ENCODE data around the gene OLAH. TPM values are rescaled to one million over a fixed set of nuclear protein-coding genes. Genes with fewer than 3 reads are reported as not detected.

Gene OLAH
- total and polyA plus RNA-seq, 3 experiments from 2014 or later, result not detected

DNA sequence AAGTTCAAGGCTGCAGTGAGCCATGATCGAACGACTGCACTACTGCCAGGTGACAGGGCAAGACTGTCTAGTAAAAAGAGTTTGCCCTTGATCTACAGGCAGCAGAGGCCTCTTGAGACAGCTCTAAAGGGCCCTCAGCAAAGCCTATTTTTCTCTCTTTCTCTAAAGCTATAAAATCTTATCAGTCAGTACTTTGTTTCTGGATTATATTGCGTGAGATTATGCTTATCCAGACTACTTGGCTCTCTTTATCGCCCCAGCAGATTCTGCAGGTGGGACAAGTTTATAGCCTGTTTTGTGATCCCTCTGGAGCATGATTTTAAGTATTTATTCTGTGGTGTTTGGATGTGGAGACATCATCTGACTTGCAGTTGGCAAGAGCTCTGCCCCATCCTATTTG is 56.1 kb downstream of the OLAH start:
- H3K27me3 Mint-ChIP-seq, result peaks cover 0 to 2% of the 10 kb centered on the region in 2 donors
- H3K27ac Mint-ChIP-seq, result peak overlapping the region; percentile 12 to 96 (median 75)
- DNase-seq, result no peak
- H3K4me1 Mint-ChIP-seq, result peaks cover 27 to 55% (median 45%) of the 10 kb centered on the region in 3 donors
- peaks cover 0 to 58% (median 5%) of the 10 kb centered on the region in 3 donors for H3K36me3 Mint-ChIP-seq
- H3K27me3 ChIP-seq (ENCODE audit: insufficient read depth, low read length, poor library complexity, severe bottlenecking), result no peaks in the 10 kb centered on the region
- H3K36me3 ChIP-seq (ENCODE audit: insufficient read depth, low read length), result peaks cover 15% of the 10 kb centered on the region
- no peaks in the 10 kb centered on the region for H3K9me3 Mint-ChIP-seq
- ChIA-PET POLR2A (interaction anchor here (0.7 kb wide), 1 partner anchor 273 kb away, joined by 4 read pairs; no protein-coding TSS in a partner anchor), CTCF (interaction anchor here (1.7 kb wide), 1 partner anchor 9 kb away, joined by 6 read pairs; no protein-coding TSS in a partner anchor)
- H3K4me3 Mint-ChIP-seq, result peak overlapping the region in 6 of 7 donors; percentile 15 to 92 (median 29)
- H3K4me1 ChIP-seq (ENCODE audit: insufficient read depth, low read length), result peaks cover 18% of the 10 kb centered on the region
- no peak overlapping the region for H3K4me3 ChIP-seq (ENCODE audit: low read length)
- no peaks in the 10 kb centered on the region for H3K9me3 ChIP-seq (ENCODE audit: low read length)
- no peak overlapping the region for H3K27ac ChIP-seq (ENCODE audit: low read depth, low read length)

DNA sequence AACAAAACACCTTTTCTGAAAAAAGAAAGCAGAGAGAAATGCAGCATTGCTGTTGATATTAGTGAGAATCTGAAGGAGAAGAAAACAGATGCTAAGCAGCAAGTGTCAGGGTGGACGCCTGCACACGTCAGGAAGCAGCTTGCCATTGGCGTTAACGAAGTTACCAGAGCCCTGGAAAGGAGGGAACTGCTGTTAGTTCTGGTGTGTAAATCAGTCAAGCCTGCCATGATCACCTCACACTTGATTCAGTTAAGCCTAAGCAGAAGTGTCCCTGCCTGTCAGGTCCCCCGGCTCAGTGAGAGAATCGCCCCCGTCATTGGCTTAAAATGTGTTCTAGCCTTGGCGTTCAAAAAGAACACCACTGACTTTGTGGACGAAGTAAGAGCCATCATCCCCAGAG is 59.8 kb downstream of the OLAH start:
- Mint-ChIP-seq H3K27me3 (no peaks in the 10 kb centered on the region), H3K36me3 (peaks cover 4 to 75% (median 8%) of the 10 kb centered on the region in 3 donors), H3K27ac (peak overlapping the region in 1 of 8 donors; percentile 33), H3K4me3 (no peak overlapping the region), H3K4me1 (peaks cover 19 to 33% (median 30%) of the 10 kb centered on the region in 3 donors), H3K9me3 (no peaks in the 10 kb centered on the region)
- POLR2A ChIA-PET, result no interaction called here
- CTCF ChIA-PET, result interaction anchor here (1.3 kb wide), 1 partner anchor 10 kb away, joined by 3 read pairs; no protein-coding TSS in a partner anchor
- peaks cover 16% of the 10 kb centered on the region for H3K36me3 ChIP-seq (ENCODE audit: insufficient read depth, low read length)
- no peak overlapping the region for H3K27ac ChIP-seq (ENCODE audit: low read depth, low read length)
- H3K27me3 ChIP-seq (ENCODE audit: insufficient read depth, low read length, poor library complexity, severe bottlenecking), result no peaks in the 10 kb centered on the region
- no peak overlapping the region for H3K4me3 ChIP-seq (ENCODE audit: low read length)
- peaks cover 9% of the 10 kb centered on the region for H3K4me1 ChIP-seq (ENCODE audit: insufficient read depth, low read length)
- no peak for DNase-seq
- H3K9me3 ChIP-seq (ENCODE audit: low read length), result no peaks in the 10 kb centered on the region

DNA sequence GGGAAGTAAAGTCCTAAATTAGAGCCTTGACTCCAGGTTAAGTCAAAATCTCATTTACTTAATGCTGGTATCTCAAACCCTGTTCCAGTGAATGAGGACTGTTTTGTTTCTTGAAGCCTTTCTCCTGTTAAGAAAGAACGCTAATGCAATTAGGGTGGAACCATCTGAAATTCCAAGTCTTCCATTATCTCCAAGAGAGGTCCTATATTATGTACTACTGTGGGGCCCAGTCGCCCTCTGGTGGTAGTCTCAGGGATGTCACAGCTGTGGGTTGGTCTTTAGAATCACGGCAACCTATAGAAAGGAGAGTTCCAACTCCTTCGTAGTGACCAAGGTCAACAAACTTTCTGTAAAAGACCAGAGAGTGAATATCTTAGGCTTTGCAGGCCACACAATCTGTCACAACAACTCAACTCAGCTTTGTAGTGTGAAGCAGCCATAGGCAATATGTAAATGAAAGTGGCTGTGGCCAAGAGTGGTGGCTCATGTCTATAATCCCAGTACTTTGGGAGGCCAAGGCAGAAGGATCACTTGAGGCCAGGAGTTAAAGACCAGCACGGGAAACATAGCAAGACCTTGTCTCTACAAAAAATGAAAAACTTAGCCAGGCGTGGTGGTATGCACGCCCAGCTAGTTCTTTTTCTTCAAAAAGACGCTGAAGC is 62.7 kb downstream of the OLAH start:
- Histone ChIP-seq H3K36me3 (ENCODE audit: insufficient read depth, low read length) (peaks cover 16% of the 10 kb centered on the region), H3K4me1 (ENCODE audit: insufficient read depth, low read length) (no peaks in the 10 kb centered on the region), H3K9me3 (ENCODE audit: low read length) (no peaks in the 10 kb centered on the region), H3K27me3 (ENCODE audit: insufficient read depth, low read length, poor library complexity, severe bottlenecking) (no peaks in the 10 kb centered on the region), H3K27ac (ENCODE audit: low read depth, low read length) (no peak overlapping the region), H3K4me3 (ENCODE audit: low read length) (no peak overlapping the region)
- Mint-ChIP-seq H3K4me3 (no peak overlapping the region), H3K9me3 (no peaks in the 10 kb centered on the region), H3K4me1 (peaks cover 4 to 13% (median 10%) of the 10 kb centered on the region in 3 donors), H3K27ac (peak overlapping the region; percentile 38 to 79 (median 52)), H3K36me3 (peaks cover 4 to 81% (median 15%) of the 10 kb centered on the region in 3 donors), H3K27me3 (no peaks in the 10 kb centered on the region)
- POLR2A ChIA-PET, result no interaction called here
- CTCF ChIA-PET, result interaction anchor here (0.7 to 1.8 kb wide), 10 partner anchors 9 to 268 kb away, joined by 3 to 6 read pairs (median 4); partner anchors contain the start of genes CDNF, HSPA14, MSANTD7 and RPP38
- DNase-seq, result peak; percentile 41 to 75 (median 54)

DNA sequence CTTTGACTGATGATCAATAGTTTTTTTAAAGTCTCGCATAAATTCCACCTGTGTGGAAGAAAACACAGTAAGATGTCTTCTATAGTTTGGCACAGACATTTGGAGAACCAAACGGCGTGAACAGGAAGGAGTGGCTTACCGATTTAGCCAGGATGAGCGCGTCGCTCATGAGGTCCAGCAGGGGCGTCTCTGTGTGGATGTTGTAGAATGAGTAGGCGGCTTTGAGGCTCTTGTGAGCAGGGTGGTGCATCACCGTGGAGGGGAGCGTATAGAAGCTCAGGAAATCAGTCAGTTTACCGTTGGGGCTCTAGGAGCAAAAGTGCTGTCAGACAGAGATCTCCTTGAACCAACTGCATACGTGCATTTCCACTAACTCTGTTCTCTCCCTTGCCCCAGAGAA is 68.9 kb downstream of the OLAH start:
- POLR2A ChIA-PET, result interaction anchor here (0.5 kb wide), 1 partner anchor 34 kb away, joined by 4 read pairs; no protein-coding TSS in a partner anchor
- Mint-ChIP-seq H3K9me3 (no peaks in the 10 kb centered on the region), H3K4me1 (peaks cover 0 to 7% (median 1%) of the 10 kb centered on the region in 3 donors), H3K4me3 (no peak overlapping the region), H3K36me3 (peaks cover 5 to 50% (median 12%) of the 10 kb centered on the region in 3 donors), H3K27ac (peak overlapping the region in 2 of 8 donors; percentile 36 to 44), H3K27me3 (no peaks in the 10 kb centered on the region)
- DNase-seq, result no peak
- no peak overlapping the region for H3K27ac ChIP-seq (ENCODE audit: low read depth, low read length)
- no peaks in the 10 kb centered on the region for H3K27me3 ChIP-seq (ENCODE audit: insufficient read depth, low read length, poor library complexity, severe bottlenecking)
- no peaks in the 10 kb centered on the region for H3K4me1 ChIP-seq (ENCODE audit: insufficient read depth, low read length)
- no peaks in the 10 kb centered on the region for H3K9me3 ChIP-seq (ENCODE audit: low read length)
- H3K36me3 ChIP-seq (ENCODE audit: insufficient read depth, low read length), result no peaks in the 10 kb centered on the region
- CTCF ChIA-PET, result no interaction called here
- H3K4me3 ChIP-seq (ENCODE audit: low read length), result no peak overlapping the region

DNA sequence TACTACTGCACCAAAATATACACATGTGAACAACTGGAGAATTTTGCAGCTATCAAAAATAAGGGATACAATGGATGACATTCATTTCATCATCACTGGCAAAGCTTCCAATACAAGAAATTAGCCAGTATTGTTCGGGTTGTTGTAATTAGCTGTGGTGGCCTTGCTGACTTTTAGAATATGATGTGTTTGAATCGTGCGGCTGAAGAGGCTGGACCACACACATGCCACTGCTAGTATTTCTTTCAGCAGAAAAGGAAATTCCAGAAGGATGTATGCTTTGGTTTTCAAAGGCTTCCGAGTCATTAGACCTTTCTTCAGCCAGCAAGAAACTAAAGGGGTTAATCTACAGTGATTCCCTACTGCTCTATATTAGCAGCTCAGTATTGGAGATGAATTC is 70.0 kb downstream of the OLAH start:
- Mint-ChIP-seq H3K4me1 (peaks cover 0 to 7% (median 1%) of the 10 kb centered on the region in 3 donors), H3K36me3 (peaks cover 5 to 40% (median 7%) of the 10 kb centered on the region in 3 donors), H3K27ac (no peak overlapping the region), H3K27me3 (no peaks in the 10 kb centered on the region), H3K4me3 (no peak overlapping the region), H3K9me3 (no peaks in the 10 kb centered on the region)
- no peaks in the 10 kb centered on the region for H3K36me3 ChIP-seq (ENCODE audit: insufficient read depth, low read length)
- no peaks in the 10 kb centered on the region for H3K4me1 ChIP-seq (ENCODE audit: insufficient read depth, low read length)
- H3K4me3 ChIP-seq (ENCODE audit: low read length), result no peak overlapping the region
- H3K9me3 ChIP-seq (ENCODE audit: low read length), result no peaks in the 10 kb centered on the region
- DNase-seq, result no peak
- H3K27me3 ChIP-seq (ENCODE audit: insufficient read depth, low read length, poor library complexity, severe bottlenecking), result no peaks in the 10 kb centered on the region
- ChIA-PET POLR2A (interaction anchor here (0.7 kb wide), 1 partner anchor 1391 kb away, joined by 11 read pairs; no protein-coding TSS in a partner anchor), CTCF (interaction anchor here (1.1 kb wide), 1 partner anchor 188 kb away, joined by 3 read pairs; no protein-coding TSS in a partner anchor)
- H3K27ac ChIP-seq (ENCODE audit: low read depth, low read length), result no peak overlapping the region

DNA sequence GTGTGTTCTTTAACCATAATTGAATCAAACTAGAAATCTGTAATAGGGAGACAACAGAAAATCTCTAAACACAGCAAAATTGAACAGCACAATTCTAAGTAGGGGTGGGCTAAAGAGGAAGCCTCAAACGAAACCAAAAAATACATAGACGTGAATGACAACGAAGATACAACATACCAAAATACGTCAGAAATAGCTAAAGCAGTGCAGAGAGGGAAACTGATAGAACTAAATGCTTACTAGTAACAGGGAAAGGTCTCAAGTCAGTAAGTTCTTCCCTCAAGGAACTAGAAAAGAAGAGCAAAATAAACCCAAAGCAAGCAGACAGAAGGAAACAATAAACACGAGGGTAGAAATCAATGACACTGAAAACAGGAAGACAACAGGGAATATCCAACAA is 72.5 kb downstream of the OLAH start:
- H3K4me1 Mint-ChIP-seq, result peaks cover 1 to 7% (median 5%) of the 10 kb centered on the region in 3 donors
- Histone ChIP-seq H3K27me3 (ENCODE audit: insufficient read depth, low read length, poor library complexity, severe bottlenecking) (no peaks in the 10 kb centered on the region), H3K36me3 (ENCODE audit: insufficient read depth, low read length) (peaks cover 17% of the 10 kb centered on the region), H3K9me3 (ENCODE audit: low read length) (no peaks in the 10 kb centered on the region), H3K4me1 (ENCODE audit: insufficient read depth, low read length) (no peaks in the 10 kb centered on the region), H3K27ac (ENCODE audit: low read depth, low read length) (no peak overlapping the region), H3K4me3 (ENCODE audit: low read length) (no peak overlapping the region)
- no peaks in the 10 kb centered on the region for H3K27me3 Mint-ChIP-seq
- DNase-seq, result no peak
- H3K27ac Mint-ChIP-seq, result no peak overlapping the region
- peaks cover 12 to 20% (median 14%) of the 10 kb centered on the region in 3 donors for H3K36me3 Mint-ChIP-seq
- H3K4me3 Mint-ChIP-seq, result no peak overlapping the region
- no peaks in the 10 kb centered on the region for H3K9me3 Mint-ChIP-seq
- POLR2A ChIA-PET, result no interaction called here
- CTCF ChIA-PET, result no interaction called here

DNA sequence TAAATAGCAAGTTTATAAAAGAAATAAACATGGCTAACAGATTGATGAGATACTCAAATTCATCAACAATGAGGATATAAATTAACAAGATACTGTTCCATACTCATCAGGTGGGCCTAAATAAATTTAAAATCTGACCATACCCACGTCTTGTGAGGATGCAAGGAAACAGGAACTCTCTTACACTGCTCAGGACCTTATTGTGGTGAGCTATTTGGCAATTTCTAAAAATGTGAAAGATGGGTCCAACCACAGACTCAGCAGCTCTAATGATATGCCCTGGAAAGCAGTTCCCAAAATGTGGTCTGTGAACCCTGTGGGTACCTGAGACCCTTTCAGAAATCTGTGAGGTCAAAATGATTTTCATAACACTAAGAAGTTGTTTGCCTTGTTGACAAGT is 74.9 kb downstream of the OLAH start:
- Histone ChIP-seq H3K4me3 (ENCODE audit: low read length) (no peak overlapping the region), H3K9me3 (ENCODE audit: low read length) (no peaks in the 10 kb centered on the region), H3K36me3 (ENCODE audit: insufficient read depth, low read length) (peaks cover 17% of the 10 kb centered on the region), H3K4me1 (ENCODE audit: insufficient read depth, low read length) (no peaks in the 10 kb centered on the region), H3K27ac (ENCODE audit: low read depth, low read length) (no peak overlapping the region), H3K27me3 (ENCODE audit: insufficient read depth, low read length, poor library complexity, severe bottlenecking) (no peaks in the 10 kb centered on the region)
- Mint-ChIP-seq H3K27me3 (no peaks in the 10 kb centered on the region), H3K4me1 (peaks cover 3 to 15% (median 13%) of the 10 kb centered on the region in 3 donors), H3K36me3 (peaks cover 8 to 26% (median 9%) of the 10 kb centered on the region in 3 donors), H3K4me3 (no peak overlapping the region), H3K27ac (no peak overlapping the region), H3K9me3 (no peaks in the 10 kb centered on the region)
- no peak for DNase-seq
- POLR2A ChIA-PET, result no interaction called here
- CTCF ChIA-PET, result no interaction called here

DNA sequence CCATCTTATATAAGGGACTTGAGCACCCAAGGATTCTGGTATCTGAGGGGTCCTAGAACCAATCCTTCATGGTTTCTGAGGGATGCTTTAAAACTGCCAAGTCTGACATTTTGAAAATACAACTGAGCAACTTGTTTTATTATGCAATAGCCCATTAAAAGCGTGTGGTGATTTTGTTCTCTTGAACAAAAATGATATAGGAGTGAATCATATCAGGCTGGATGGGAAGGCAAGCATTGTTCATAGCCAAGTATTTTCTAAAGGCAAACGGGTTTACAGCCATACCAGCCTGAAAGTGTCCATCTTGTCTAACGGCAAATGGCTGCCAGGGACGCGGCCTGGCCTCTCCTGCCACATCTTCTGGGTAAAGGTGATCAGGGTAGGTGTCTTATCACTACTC is 76.8 kb downstream of the OLAH start:
- POLR2A ChIA-PET, result no interaction called here
- Mint-ChIP-seq H3K27ac (peak overlapping the region in 1 of 8 donors; percentile 41), H3K9me3 (no peaks in the 10 kb centered on the region), H3K4me1 (peaks cover 7 to 21% (median 19%) of the 10 kb centered on the region in 3 donors), H3K4me3 (no peak overlapping the region), H3K27me3 (no peaks in the 10 kb centered on the region), H3K36me3 (peaks cover 8 to 35% (median 13%) of the 10 kb centered on the region in 3 donors)
- Histone ChIP-seq H3K4me3 (ENCODE audit: low read length) (no peak overlapping the region), H3K9me3 (ENCODE audit: low read length) (no peaks in the 10 kb centered on the region), H3K27me3 (ENCODE audit: insufficient read depth, low read length, poor library complexity, severe bottlenecking) (no peaks in the 10 kb centered on the region), H3K36me3 (ENCODE audit: insufficient read depth, low read length) (peaks cover 32% of the 10 kb centered on the region), H3K27ac (ENCODE audit: low read depth, low read length) (no peak overlapping the region), H3K4me1 (ENCODE audit: insufficient read depth, low read length) (no peaks in the 10 kb centered on the region)
- CTCF ChIA-PET, result no interaction called here
- no peak for DNase-seq

Measured in CD8-positive, alpha-beta memory T cell (primary cell).